DOHH2 (cell line): ENCODE data around the gene FRAS1.
"Not testable (repeated sequence)": the region's sequence is repeated elsewhere in the genome, so short reads cannot be mapped to it uniquely, and the experiment has no call there.

ENCODE experiments used
- CTCF ChIP-seq: fragments of 200-600 bp; sonication (generic); IDR thresholded peaks from one replicate; pipeline ENCODE4 v1.5.1; 2014; ENCODE audit warnings: antibody characterized with exemption, mild to moderate bottlenecking, low read depth, low read length; ENCODE audit not compliant: poor library complexity, severe bottlenecking
- EZH2phosphoT487 ChIP-seq: fragments of 200-600 bp; sonication (generic); IDR thresholded peaks from 2 replicates; pipeline ENCODE4 v1.6.1; 2017; ENCODE audit warnings: borderline replicate concordance, mild to moderate bottlenecking, antibody characterized with exemption, low read length, moderate library complexity, mixed read lengths

- TF ChIP-seq CTCF, EZH2phosphoT487: not testable (repeated sequence)
Observed at GRCh38 chr4:78092350-78092749, 35.2 kb downstream of the FRAS1 start.
